GM23338 (cell line): ENCODE results near the gene DSE.

ENCODE experiments used
- CREB1 ChIP-seq: fragments of 250-450 bp; sonication (Bioruptor Pico); IDR thresholded peaks from 2 replicates; pipeline ENCODE4 v1.5.0; 2020; ENCODE audit warnings: low read depth, mild to moderate bottlenecking, moderate library complexity
- EZH2 ChIP-seq: fragments of 200-600 bp; sonication (generic); IDR thresholded peaks from one replicate; pipeline ENCODE4 v1.8.0; 2017; ENCODE audit warnings: antibody characterized with exemption, mild to moderate bottlenecking, low read depth; ENCODE audit not compliant: unreplicated experiment
- EZH2phosphoT487 ChIP-seq: fragments of 200-600 bp; sonication (generic); IDR thresholded peaks from one replicate; pipeline ENCODE4 v1.8.1; 2018; ENCODE audit warnings: antibody characterized with exemption; ENCODE audit not compliant: unreplicated experiment
- JUNB ChIP-seq: IDR thresholded peaks from one replicate; pipeline ENCODE4 v1.6.1; 2016; ENCODE audit warnings: antibody characterized with exemption; ENCODE audit not compliant: unreplicated experiment
- NANOG ChIP-seq: IDR thresholded peaks from 2 replicates; pipeline ENCODE4 v1.6.1; 2016; ENCODE audit warnings: antibody characterized with exemption, borderline replicate concordance
- POLR2AphosphoS5 ChIP-seq: IDR thresholded peaks from 2 replicates; pipeline ENCODE4 v1.6.1; 2016; ENCODE audit warnings: antibody characterized with exemption, low read depth
- STAT1 ChIP-seq: IDR thresholded peaks from one replicate; pipeline ENCODE4 v1.6.1; 2016; ENCODE audit warnings: antibody characterized with exemption; ENCODE audit not compliant: unreplicated experiment
- ZNF114 ChIP-seq: fragments of 250-450 bp; sonication (Bioruptor Pico); IDR thresholded peaks from 2 replicates; pipeline ENCODE4 v1.5.0; 2020; ENCODE audit warnings: mild to moderate bottlenecking, moderate library complexity
- ZNF331 ChIP-seq: fragments of 250-450 bp; sonication (Bioruptor Pico); IDR thresholded peaks from 2 replicates; pipeline ENCODE4 v1.5.0; 2020; ENCODE audit warnings: low read depth, mild to moderate bottlenecking, moderate library complexity
- TF ChIP-seq, protein P1 (sequence below), 2 experiments: fragments of 200-600 bp in 1 of 2; sonication (generic) in 1 of 2; conservative IDR thresholded peaks; 2 replicates each; pipeline versions ENCODE4 v1.5.1 to v1.6.1; 2016 to 2017; ENCODE audit warnings: antibody characterized with exemption in 2 of 2, low read depth in 2 of 2, mild to moderate bottlenecking in 2 of 2, moderate library complexity in 1 of 2
- TF ChIP-seq, protein P2 (sequence below): IDR thresholded peaks from one replicate; pipeline ENCODE4 v1.6.1; 2018; ENCODE audit warnings: antibody characterized with exemption; ENCODE audit not compliant: unreplicated experiment
- TF ChIP-seq, protein P3 (sequence below): IDR thresholded peaks from 2 replicates; pipeline ENCODE4 v1.6.1; 2016; ENCODE audit warnings: antibody characterized with exemption

- TF ChIP-seq, protein P1, sequence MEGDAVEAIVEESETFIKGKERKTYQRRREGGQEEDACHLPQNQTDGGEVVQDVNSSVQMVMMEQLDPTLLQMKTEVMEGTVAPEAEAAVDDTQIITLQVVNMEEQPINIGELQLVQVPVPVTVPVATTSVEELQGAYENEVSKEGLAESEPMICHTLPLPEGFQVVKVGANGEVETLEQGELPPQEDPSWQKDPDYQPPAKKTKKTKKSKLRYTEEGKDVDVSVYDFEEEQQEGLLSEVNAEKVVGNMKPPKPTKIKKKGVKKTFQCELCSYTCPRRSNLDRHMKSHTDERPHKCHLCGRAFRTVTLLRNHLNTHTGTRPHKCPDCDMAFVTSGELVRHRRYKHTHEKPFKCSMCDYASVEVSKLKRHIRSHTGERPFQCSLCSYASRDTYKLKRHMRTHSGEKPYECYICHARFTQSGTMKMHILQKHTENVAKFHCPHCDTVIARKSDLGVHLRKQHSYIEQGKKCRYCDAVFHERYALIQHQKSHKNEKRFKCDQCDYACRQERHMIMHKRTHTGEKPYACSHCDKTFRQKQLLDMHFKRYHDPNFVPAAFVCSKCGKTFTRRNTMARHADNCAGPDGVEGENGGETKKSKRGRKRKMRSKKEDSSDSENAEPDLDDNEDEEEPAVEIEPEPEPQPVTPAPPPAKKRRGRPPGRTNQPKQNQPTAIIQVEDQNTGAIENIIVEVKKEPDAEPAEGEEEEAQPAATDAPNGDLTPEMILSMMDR (conservative IDR thresholded peaks at IDR 0.05; ENCODE audit: low read depth in 2 of 2): no peak
- TF ChIP-seq, protein P2, sequence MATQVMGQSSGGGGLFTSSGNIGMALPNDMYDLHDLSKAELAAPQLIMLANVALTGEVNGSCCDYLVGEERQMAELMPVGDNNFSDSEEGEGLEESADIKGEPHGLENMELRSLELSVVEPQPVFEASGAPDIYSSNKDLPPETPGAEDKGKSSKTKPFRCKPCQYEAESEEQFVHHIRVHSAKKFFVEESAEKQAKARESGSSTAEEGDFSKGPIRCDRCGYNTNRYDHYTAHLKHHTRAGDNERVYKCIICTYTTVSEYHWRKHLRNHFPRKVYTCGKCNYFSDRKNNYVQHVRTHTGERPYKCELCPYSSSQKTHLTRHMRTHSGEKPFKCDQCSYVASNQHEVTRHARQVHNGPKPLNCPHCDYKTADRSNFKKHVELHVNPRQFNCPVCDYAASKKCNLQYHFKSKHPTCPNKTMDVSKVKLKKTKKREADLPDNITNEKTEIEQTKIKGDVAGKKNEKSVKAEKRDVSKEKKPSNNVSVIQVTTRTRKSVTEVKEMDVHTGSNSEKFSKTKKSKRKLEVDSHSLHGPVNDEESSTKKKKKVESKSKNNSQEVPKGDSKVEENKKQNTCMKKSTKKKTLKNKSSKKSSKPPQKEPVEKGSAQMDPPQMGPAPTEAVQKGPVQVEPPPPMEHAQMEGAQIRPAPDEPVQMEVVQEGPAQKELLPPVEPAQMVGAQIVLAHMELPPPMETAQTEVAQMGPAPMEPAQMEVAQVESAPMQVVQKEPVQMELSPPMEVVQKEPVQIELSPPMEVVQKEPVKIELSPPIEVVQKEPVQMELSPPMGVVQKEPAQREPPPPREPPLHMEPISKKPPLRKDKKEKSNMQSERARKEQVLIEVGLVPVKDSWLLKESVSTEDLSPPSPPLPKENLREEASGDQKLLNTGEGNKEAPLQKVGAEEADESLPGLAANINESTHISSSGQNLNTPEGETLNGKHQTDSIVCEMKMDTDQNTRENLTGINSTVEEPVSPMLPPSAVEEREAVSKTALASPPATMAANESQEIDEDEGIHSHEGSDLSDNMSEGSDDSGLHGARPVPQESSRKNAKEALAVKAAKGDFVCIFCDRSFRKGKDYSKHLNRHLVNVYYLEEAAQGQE: no peak
- TF ChIP-seq, protein P3, sequence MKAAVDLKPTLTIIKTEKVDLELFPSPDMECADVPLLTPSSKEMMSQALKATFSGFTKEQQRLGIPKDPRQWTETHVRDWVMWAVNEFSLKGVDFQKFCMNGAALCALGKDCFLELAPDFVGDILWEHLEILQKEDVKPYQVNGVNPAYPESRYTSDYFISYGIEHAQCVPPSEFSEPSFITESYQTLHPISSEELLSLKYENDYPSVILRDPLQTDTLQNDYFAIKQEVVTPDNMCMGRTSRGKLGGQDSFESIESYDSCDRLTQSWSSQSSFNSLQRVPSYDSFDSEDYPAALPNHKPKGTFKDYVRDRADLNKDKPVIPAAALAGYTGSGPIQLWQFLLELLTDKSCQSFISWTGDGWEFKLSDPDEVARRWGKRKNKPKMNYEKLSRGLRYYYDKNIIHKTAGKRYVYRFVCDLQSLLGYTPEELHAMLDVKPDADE: no peak
- TF ChIP-seq POLR2AphosphoS5 (no peak), EZH2 (no peak), ZNF114 (CRISPR knock-in tag) (no peak), EZH2phosphoT487 (no peak), ZNF331 (no peak), JUNB (no peak), STAT1 (no peak), CREB1 (CRISPR knock-in tag) (no peak), NANOG (no peak)
Measured at GRCh38 chr6:116330511-116330910, 40.2 kb upstream of the DSE start.
